ENCODE results near the gene C1orf226.

Gene C1orf226

GRCh38 chr1:162366149-162366548, 15.4 kb upstream of the C1orf226 start:
- DNase-seq (ENCODE audit: low read depth): no peak

GRCh38 chr1:162366671-162367070, 14.9 kb upstream of the C1orf226 start:
- DNase-seq (ENCODE audit: low read depth): no peak

- DNase-seq (ENCODE audit: low read depth): no peak
Measured at GRCh38 chr1:162367073-162367472, 14.5 kb upstream of the C1orf226 start.

GRCh38 chr1:162367772-162368171, 13.8 kb upstream of the C1orf226 start:
- no peak for DNase-seq (ENCODE audit: low read depth)

GRCh38 chr1:162368451-162368850, 13.1 kb upstream of the C1orf226 start:
- no peak for DNase-seq (ENCODE audit: low read depth)

GRCh38 chr1:162369571-162369970, 12.0 kb upstream of the C1orf226 start:
- no peak for DNase-seq (ENCODE audit: low read depth)

GRCh38 chr1:162370161-162370560, 11.4 kb upstream of the C1orf226 start:
- no peak for DNase-seq (ENCODE audit: low read depth)

GRCh38 chr1:162370721-162371120, 10.8 kb upstream of the C1orf226 start:
- DNase-seq (ENCODE audit: low read depth): no peak

- no peak for DNase-seq (ENCODE audit: low read depth)
Measured at GRCh38 chr1:162371611-162372010, 9.9 kb upstream of the C1orf226 start.

- DNase-seq (ENCODE audit: low read depth): no peak
Measured at GRCh38 chr1:162372159-162373071, 9.1 kb upstream of the C1orf226 start.

GRCh38 chr1:162373072-162373427, 8.5 kb upstream of the C1orf226 start:
- no peak for DNase-seq (ENCODE audit: low read depth)

GRCh38 chr1:162373541-162374260, 7.8 kb upstream of the C1orf226 start:
- DNase-seq (ENCODE audit: low read depth): no peak

GRCh38 chr1:162374406-162374805, 7.1 kb upstream of the C1orf226 start:
- DNase-seq (ENCODE audit: low read depth): no peak

- no peak for DNase-seq (ENCODE audit: low read depth)
Measured at GRCh38 chr1:162375463-162375862, 6.1 kb upstream of the C1orf226 start.

- no peak for DNase-seq (ENCODE audit: low read depth)
Measured at GRCh38 chr1:162376691-162377090, 4.8 kb upstream of the C1orf226 start, which contains the start of gene SPATA46. SPATA46 (minus strand) TSS chr1:162376854; CDS start chr1:162376790, 64 bp downstream.

- DNase-seq (ENCODE audit: low read depth): no peak
Measured at GRCh38 chr1:162380061-162380846, 1.3 kb upstream of the C1orf226 start.

GRCh38 chr1:162381941-162382750, 618 bp downstream of the C1orf226 start:
- DNase-seq (ENCODE audit: low read depth): no peak

- no peak for DNase-seq (ENCODE audit: low read depth)
Measured at GRCh38 chr1:162383091-162383490, 1.6 kb downstream of the C1orf226 start.

- no peak for DNase-seq (ENCODE audit: low read depth)
Measured at GRCh38 chr1:162383516-162383915, 2.0 kb downstream of the C1orf226 start.

- DNase-seq (ENCODE audit: low read depth): no peak
Measured at GRCh38 chr1:162384116-162384515, 2.6 kb downstream of the C1orf226 start.

- no peak for DNase-seq (ENCODE audit: low read depth)
Measured at GRCh38 chr1:162384601-162385279, 3.2 kb downstream of the C1orf226 start.
